T-cell (primary cell): ENCODE measurements around the gene AATK. TPM values are rescaled to one million over a fixed set of nuclear protein-coding genes. Genes with fewer than 3 reads are reported as not detected.

ENCODE experiments used
- ATAC-seq, 4 experiments: fragments of 200-7000 bp in 3 of 4; fragments of 150-1000 bp in 1 of 4; cut with Tn5 transposase; replicated peaks in 1 of 4; 1 replicate in 3 of 4; 2 replicates in 1 of 4; pipeline ENCODE4 v1.10.0; 2021; ENCODE audit warnings: moderate library complexity in 3 of 4, mild to moderate bottlenecking in 2 of 4, moderate number of reproducible peaks in 1 of 4
- CTCF ChIA-PET, 2 donors: fragments of 300-600 bp; sonication (Branson Sonifier 250); formaldehyde crosslinking; loops; one replicate each; lab custom pipeline; 2022; ENCODE audit warnings: antibody characterized with exemption in 2 of 2; lab: Charles Lee
- POLR2A ChIA-PET, 2 donors: fragments of 300-600 bp; sonication (Branson Sonifier 250); formaldehyde crosslinking; loops; one replicate each; lab custom pipeline; 2022; ENCODE audit warnings: antibody characterized with exemption in 2 of 2; lab: Charles Lee
- DNase-seq, 35 experiments: peaks; one replicate each; pipeline versions ENCODE4 v3.0.0 to v3.0.0-alpha.2; 2013 to 2023
- H3K27ac ChIP-seq: one replicate; pipeline ENCODE4 v1.5.1; 2013; ENCODE audit warnings: low read length
- H3K27me3 ChIP-seq, 2 experiments: replicated peaks in 1 of 2; 1 replicate in 1 of 2; 2 replicates in 1 of 2; pipeline versions ENCODE4 v1.6.1 to v1.7.0; 2013; ENCODE audit warnings: low read length in 1 of 2, mixed read lengths in 1 of 2; ENCODE audit not compliant: control insufficient read depth in 2 of 2, insufficient read depth in 2 of 2; ENCODE audit errors: extremely low read depth in 1 of 2
- H3K36me3 ChIP-seq, 2 donors: 1 replicate in 1 of 2; 2 replicates in 1 of 2; pipeline versions ENCODE4 v1.6.1 to v1.7.0; 2013; ENCODE audit warnings: low read length in 1 of 2; ENCODE audit not compliant: control insufficient read depth in 2 of 2, insufficient read depth in 1 of 2; ENCODE audit errors: extremely low read depth in 1 of 2
- H3K4me1 ChIP-seq, 2 experiments: 1 replicate in 1 of 2; 2 replicates in 1 of 2; pipeline versions ENCODE4 v1.6.1 to v1.7.0; 2013; ENCODE audit warnings: low read length in 2 of 2, mixed read lengths in 1 of 2; ENCODE audit not compliant: insufficient read depth in 2 of 2, control insufficient read depth in 1 of 2; ENCODE audit errors: extremely low read depth in 1 of 2
- H3K4me3 ChIP-seq, 2 donors: 1 replicate in 1 of 2; 2 replicates in 1 of 2; pipeline versions ENCODE4 v1.5.1 to v1.7.0; 2013; ENCODE audit warnings: mild to moderate bottlenecking in 2 of 2, low read length in 1 of 2, moderate library complexity in 1 of 2; ENCODE audit not compliant: control insufficient read depth in 1 of 2; ENCODE audit errors: extremely low read depth in 1 of 2
- H3K9me3 ChIP-seq: 2 replicates; pipeline ENCODE4 v1.7.0; 2013
- H3K27ac Mint-ChIP-seq, 2 donors: one replicate each; pipeline ENCODE4 v1.8.0; 2020 to 2021; ENCODE audit warnings: mild to moderate bottlenecking in 2 of 2, mixed read lengths in 2 of 2
- H3K27me3 Mint-ChIP-seq, 2 donors: one replicate each; pipeline ENCODE4 v1.8.0; 2021 to 2022; ENCODE audit warnings: mixed read lengths in 2 of 2
- H3K36me3 Mint-ChIP-seq: one replicate; pipeline ENCODE4 v1.8.0; 2021; ENCODE audit warnings: mixed read lengths
- H3K4me1 Mint-ChIP-seq, 3 donors: one replicate each; pipeline ENCODE4 v1.8.0; 2020 to 2022; ENCODE audit warnings: mixed read lengths in 3 of 3, mild to moderate bottlenecking in 1 of 3
- H3K4me3 Mint-ChIP-seq, 3 donors: one replicate each; pipeline ENCODE4 v1.8.0; 2020 to 2022; ENCODE audit warnings: mild to moderate bottlenecking in 3 of 3, mixed read lengths in 3 of 3, moderate library complexity in 3 of 3
- H3K9me3 Mint-ChIP-seq, 3 donors: one replicate each; pipeline ENCODE4 v1.8.0; 2020 to 2022; ENCODE audit warnings: mixed read lengths in 3 of 3
- WGBS: methylation state at CpG from one replicate; pipeline ENCODE4 v1.1.5; 2013; ENCODE audit warnings: missing lambda C conversion rate; ENCODE audit not compliant: insufficient coverage; 5-methylcytosine and 5-hydroxymethylcytosine counted together
- total RNA-seq, 35 experiments: library from RNA in 6 of 35; stranded (reverse) in 6 of 35; fragments of 120-200 nt in 1 of 35; gene quantifications; one replicate each; pipeline versions ENCODE4 v1.2.1 to v1.2.4 and lab custom pipeline; 2013 to 2026

AATK gene
- total RNA-seq, 5 donors from 2014 or later (not counting 1 experiment from before 2014, with no cell fraction given) = 0.63 to 11.1 (median 0.72) TPM

- H3K36me3 ChIP-seq = no peaks in the 10 kb centered on the region
Observed at GRCh38 chr17:81102352-81102751, 63.7 kb downstream of the AATK start.

GRCh38 chr17:81101614-81102306, 64.3 kb downstream of the AATK start:
- Histone ChIP-seq H3K27ac (no peak overlapping the region), H3K9me3 (no peaks in the 10 kb centered on the region), H3K4me3 (no peak overlapping the region), H3K27me3 (peaks cover 0 to 18% of the 10 kb centered on the region in 2 experiments), H3K36me3 (no peaks in the 10 kb centered on the region), H3K4me1 (peaks cover 4 to 30% of the 10 kb centered on the region in 2 experiments)
- peak; percentile 75 to 92 (median 85) for DNase-seq
- Mint-ChIP-seq H3K4me1 (peaks cover 2 to 21% (median 7%) of the 10 kb centered on the region in 3 donors), H3K27me3 (no peaks in the 10 kb centered on the region), H3K4me3 (no peak overlapping the region), H3K36me3 (no peaks in the 10 kb centered on the region), H3K27ac (no peak overlapping the region), H3K9me3 (no peaks in the 10 kb centered on the region)
- peak; percentile 98 to 100 (median 99) for ATAC-seq
- CTCF ChIA-PET = interaction anchor here in 1 of 2 donors (0.9 to 1.3 kb wide), 3 partner anchors 78 to 675 kb away, joined by 3 to 6 read pairs (median 4); no protein-coding TSS in a partner anchor
- POLR2A ChIA-PET = no interaction called here
- WGBS = 33% methylated on average over 31 of the region's 33 CpGs

More at GRCh38 chr17:81102352-81102751, 63.7 kb downstream of the AATK start:
- H3K4me1 Mint-ChIP-seq = peaks cover 0 to 16% (median 4%) of the 10 kb centered on the region in 3 donors
- Histone ChIP-seq H3K4me1 (peaks cover 4 to 24% of the 10 kb centered on the region in 2 experiments), H3K27me3 (peaks cover 0 to 17% of the 10 kb centered on the region in 2 experiments), H3K27ac (no peak overlapping the region), H3K9me3 (no peaks in the 10 kb centered on the region), H3K4me3 (no peak overlapping the region)
- POLR2A ChIA-PET = no interaction called here
- H3K4me3 Mint-ChIP-seq = no peak overlapping the region
- H3K27me3 Mint-ChIP-seq = no peaks in the 10 kb centered on the region
- H3K36me3 Mint-ChIP-seq = no peaks in the 10 kb centered on the region
- no peaks in the 10 kb centered on the region for H3K9me3 Mint-ChIP-seq
- WGBS = 90% methylated on average over 10 of the region's 12 CpGs
- no peak overlapping the region for H3K27ac Mint-ChIP-seq
- ATAC-seq = no peak
- no peak for DNase-seq
- CTCF ChIA-PET = interaction anchor here in 1 of 2 donors (0.9 to 1.3 kb wide), 3 partner anchors 79 to 675 kb away, joined by 3 to 6 read pairs (median 4); no protein-coding TSS in a partner anchor

GRCh38 chr17:81100668-81101067, 65.4 kb downstream of the AATK start:
- Histone ChIP-seq H3K4me3 (no peak overlapping the region), H3K36me3 (no peaks in the 10 kb centered on the region), H3K27me3 (peaks cover 0 to 22% of the 10 kb centered on the region in 2 experiments), H3K9me3 (no peaks in the 10 kb centered on the region), H3K27ac (no peak overlapping the region), H3K4me1 (peaks cover 10 to 41% of the 10 kb centered on the region in 2 experiments)
- ATAC-seq = no peak
- H3K4me1 Mint-ChIP-seq = peaks cover 6 to 32% (median 18%) of the 10 kb centered on the region in 3 donors
- ChIA-PET POLR2A (no interaction called here), CTCF (no interaction called here)
- H3K36me3 Mint-ChIP-seq = no peaks in the 10 kb centered on the region
- H3K27ac Mint-ChIP-seq = no peak overlapping the region
- no peak for DNase-seq
- no peaks in the 10 kb centered on the region for H3K9me3 Mint-ChIP-seq
- no peaks in the 10 kb centered on the region for H3K27me3 Mint-ChIP-seq
- H3K4me3 Mint-ChIP-seq = no peak overlapping the region
- 99% methylated on average over 8 of the region's 10 CpGs for WGBS

DNA sequence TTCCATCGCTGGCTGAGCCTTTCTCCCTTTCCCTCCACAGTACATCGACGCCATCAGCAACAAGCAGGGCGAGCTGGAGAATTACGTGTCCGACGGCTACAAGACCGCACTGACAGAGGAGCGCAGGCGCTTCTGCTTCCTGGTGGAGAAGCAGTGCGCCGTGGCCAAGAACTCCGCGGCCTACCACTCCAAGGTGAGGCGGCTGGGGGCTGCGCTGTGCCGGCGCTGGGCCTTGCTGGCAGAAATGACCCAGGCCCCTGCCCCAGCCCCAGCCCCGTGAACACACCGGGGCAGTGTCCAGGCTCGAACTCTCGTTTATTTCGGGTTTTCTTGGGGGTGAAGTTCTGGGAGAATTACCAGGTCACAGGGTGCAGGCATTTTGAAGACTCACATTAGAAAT, 66.1 kb downstream of the AATK start:
- Mint-ChIP-seq H3K27ac (no peak overlapping the region), H3K9me3 (no peaks in the 10 kb centered on the region), H3K4me3 (no peak overlapping the region), H3K4me1 (peaks cover 6 to 38% (median 24%) of the 10 kb centered on the region in 3 donors), H3K27me3 (no peaks in the 10 kb centered on the region), H3K36me3 (no peaks in the 10 kb centered on the region)
- Histone ChIP-seq H3K36me3 (no peaks in the 10 kb centered on the region), H3K9me3 (no peaks in the 10 kb centered on the region), H3K4me3 (no peak overlapping the region), H3K27ac (no peak overlapping the region), H3K4me1 (peaks cover 14 to 49% of the 10 kb centered on the region in 2 experiments), H3K27me3 (peaks cover 0 to 22% of the 10 kb centered on the region in 2 experiments)
- ChIA-PET CTCF (no interaction called here), POLR2A (no interaction called here)
- 96% methylated on average over 19 of the region's 23 CpGs for WGBS
- no peak for DNase-seq
- no peak for ATAC-seq

DNA sequence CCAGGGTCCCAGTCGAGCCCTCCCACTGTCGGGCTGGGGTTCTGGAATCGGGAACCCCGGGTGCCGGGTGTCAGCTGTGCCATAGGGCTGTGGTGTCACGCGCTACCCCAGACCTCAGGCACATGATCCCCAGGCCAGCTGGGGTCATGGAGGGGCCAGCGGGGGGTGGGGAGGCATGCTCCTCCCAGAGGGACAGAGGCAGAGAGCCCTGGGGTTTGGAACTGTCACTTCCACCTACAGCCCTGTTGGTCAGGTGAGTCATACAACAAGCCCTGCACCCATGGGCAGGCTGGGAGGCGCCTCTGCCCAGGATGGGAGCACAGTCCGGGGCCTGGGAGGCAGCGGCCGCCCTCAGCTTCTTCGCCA, 68.1 kb downstream of the AATK start:
- no peak overlapping the region for H3K4me3 Mint-ChIP-seq
- 59% methylated on average over 6 of the region's 13 CpGs for WGBS
- H3K36me3 Mint-ChIP-seq = no peaks in the 10 kb centered on the region
- peaks cover 18 to 65% of the 10 kb centered on the region in 2 experiments for H3K4me1 ChIP-seq
- H3K36me3 ChIP-seq = no peaks in the 10 kb centered on the region
- no peak overlapping the region for H3K27ac Mint-ChIP-seq
- H3K27me3 Mint-ChIP-seq = no peaks in the 10 kb centered on the region
- ATAC-seq (no peak), DNase-seq (no peak)
- POLR2A ChIA-PET = interaction anchor here in 1 of 2 donors (0.6 kb wide), 1 partner anchor 539 kb away, joined by 7 read pairs; no protein-coding TSS in a partner anchor
- peaks cover 0 to 22% of the 10 kb centered on the region in 2 experiments for H3K27me3 ChIP-seq
- no peak overlapping the region for H3K4me3 ChIP-seq
- no peak overlapping the region for H3K27ac ChIP-seq
- peaks cover 11 to 54% (median 37%) of the 10 kb centered on the region in 3 donors for H3K4me1 Mint-ChIP-seq
- H3K9me3 Mint-ChIP-seq = no peaks in the 10 kb centered on the region
- no peaks in the 10 kb centered on the region for H3K9me3 ChIP-seq
- CTCF ChIA-PET = interaction anchor here in 1 of 2 donors (0.6 kb wide), 1 partner anchor 49 kb away, joined by 6 read pairs; no protein-coding TSS in a partner anchor

- CTCF ChIA-PET = interaction anchor here in 1 of 2 donors (0.6 kb wide), 1 partner anchor 49 kb away, joined by 6 read pairs; no protein-coding TSS in a partner anchor
- POLR2A ChIA-PET = interaction anchor here in 1 of 2 donors (0.6 kb wide), 1 partner anchor 539 kb away, joined by 7 read pairs; no protein-coding TSS in a partner anchor
- no peaks in the 10 kb centered on the region for H3K9me3 ChIP-seq
- no peaks in the 10 kb centered on the region for H3K36me3 ChIP-seq
- no peak overlapping the region for H3K4me3 ChIP-seq
- Mint-ChIP-seq H3K27me3 (no peaks in the 10 kb centered on the region), H3K4me3 (peak overlapping the region in 1 of 3 donors; percentile 16), H3K27ac (no peak overlapping the region), H3K9me3 (no peaks in the 10 kb centered on the region), H3K4me1 (peaks cover 11 to 56% (median 39%) of the 10 kb centered on the region in 3 donors), H3K36me3 (no peaks in the 10 kb centered on the region)
- WGBS = 32% methylated on average over 30 of the region's 31 CpGs
- H3K27me3 ChIP-seq = peaks cover 0 to 22% of the 10 kb centered on the region in 2 experiments
- ATAC-seq = no peak
- peak in 23 of 35 experiments; percentile 18 to 64 (median 31) for DNase-seq
- peaks cover 18 to 65% of the 10 kb centered on the region in 2 experiments for H3K4me1 ChIP-seq
- H3K27ac ChIP-seq = no peak overlapping the region
Observed at GRCh38 chr17:81097134-81097942, 68.7 kb downstream of the AATK start.
